Measurements from ENCODE around the gene KIF2C.
"Not testable (repeated sequence)": the region's sequence is repeated elsewhere in the genome, so short reads cannot be mapped to it uniquely, and the experiment has no call there.

GRCh38 chr1:44766421-44766820 lies 26.8 kb downstream of the KIF2C start:
- not testable (repeated sequence) for TF ChIP-seq POLR2AphosphoS5 (IDR thresholded peaks at IDR 0.05; ENCODE audit: borderline replicate concordance, low read depth, low read length); EZH2 (IDR thresholded peaks at IDR 0.05)

Measured in SK-N-MC (cell line).